B cell (primary cell): ENCODE measurements around the gene ANXA7.

Experiments
- CTCF ChIP-seq: fragments of 200-600 bp; IDR thresholded peaks from one replicate; pipeline ENCODE4 v1.8.0; 2022; ENCODE audit warnings: antibody characterized with exemption, mild to moderate bottlenecking
- EZH2 ChIP-seq: IDR thresholded peaks from 2 replicates; pipeline ENCODE4 v1.6.1; 2012; ENCODE audit warnings: borderline replicate concordance, low read depth, mild to moderate bottlenecking, moderate library complexity, low read length; ENCODE audit not compliant: insufficient read depth, poor library complexity, severe bottlenecking

- TF ChIP-seq CTCF (no peak), EZH2 (no peak)
Observed at GRCh38 chr10:73340121-73340520, 73.7 kb downstream of the ANXA7 start.
